Frontal cortex (tissue), 4 donors: ENCODE measurements around the gene CTNNA3. TPM values are rescaled to one million over a fixed set of nuclear protein-coding genes. Genes with fewer than 3 reads are reported as not detected.

Experiments used
- DNase-seq, 2 donors: peaks; one replicate each; pipeline ENCODE4 v3.0.0; 2012; ENCODE audit warnings: low spot score in 2 of 2
- FAIRE-seq: peaks from 2 replicates; lab custom pipeline; 2012; peaks lifted over from hg19 to GRCh38; lab: Jason Lieb, UNC
- total RNA-seq: library from RNA; depleted of rRNA; stranded (reverse); fragments of >200 nt; gene quantifications from one replicate; pipeline ENCODE4 v1.2.3, GENCODE V29; 2014
- donor health status: control.
- donor health status: control.
- donor health status: control.

The CTNNA3 gene
- total RNA-seq, 1 donor from 2014 or later, result 2.0 TPM

- DNase-seq (no peak), FAIRE-seq (no peak)
Observed at GRCh38 chr10:67527351-67527750, 168.6 kb downstream of the CTNNA3 start.

DNA sequence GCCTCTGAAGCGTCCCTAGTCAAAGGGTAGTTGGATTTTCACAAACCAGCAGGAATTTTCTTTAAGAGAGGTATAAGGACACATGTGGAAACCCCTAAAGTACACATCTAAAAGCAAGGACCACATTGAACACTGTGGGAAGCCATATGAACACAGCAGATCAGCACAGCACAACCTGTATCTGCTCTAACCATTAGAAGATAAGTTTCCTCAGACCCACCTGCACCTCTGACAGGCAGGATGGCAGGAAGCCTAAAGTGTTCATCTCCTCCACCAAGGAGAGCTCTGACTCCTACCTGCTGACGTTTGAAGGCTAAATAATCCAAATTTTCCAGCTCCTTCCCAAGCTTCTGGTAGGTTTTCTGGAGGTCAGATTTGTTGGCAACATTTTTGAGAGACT, 174.4 kb downstream of the CTNNA3 start:
- no peak for FAIRE-seq

DNA sequence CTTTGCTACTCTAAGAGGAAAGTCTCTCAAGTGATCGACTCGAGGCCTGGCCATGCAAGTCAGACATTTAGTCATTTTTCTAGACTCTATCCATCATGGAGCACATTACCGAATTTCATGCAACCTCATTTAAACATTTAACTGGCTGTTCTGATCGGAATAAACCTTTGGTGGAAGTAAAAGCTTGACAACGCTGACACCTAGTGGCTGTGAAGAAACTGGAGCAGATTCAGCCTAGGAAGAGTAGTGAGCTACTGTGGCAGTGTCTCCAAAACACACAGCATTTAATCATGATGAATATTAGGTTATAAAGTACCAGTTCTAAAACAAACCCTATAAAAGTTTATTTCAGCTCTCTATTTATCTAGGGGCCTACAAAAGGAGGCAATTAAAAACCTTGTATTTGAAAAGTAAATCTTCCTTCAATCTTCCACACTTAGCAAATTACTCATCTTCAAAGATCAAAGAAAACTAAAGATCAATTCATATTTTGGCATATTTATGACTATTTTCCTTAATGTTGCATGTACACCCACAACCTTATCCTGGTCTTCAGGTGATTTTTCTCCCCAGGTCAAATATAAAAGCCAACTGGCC, 175.0 kb downstream of the CTNNA3 start:
- peak; percentile 89 for FAIRE-seq
- peak; percentile 28 to 40 for DNase-seq

More for the DNA sequence above, 174.4 kb downstream of the CTNNA3 start:
- DNase-seq, result no peak

GRCh38 chr10:67519434-67519833, 176.6 kb downstream of the CTNNA3 start:
- FAIRE-seq, result no peak
- no peak for DNase-seq

GRCh38 chr10:67518756-67519155, 177.2 kb downstream of the CTNNA3 start:
- FAIRE-seq, result no peak
- no peak for DNase-seq

- FAIRE-seq (no peak), DNase-seq (no peak)
Observed at GRCh38 chr10:67518043-67518442, 178.0 kb downstream of the CTNNA3 start.

- DNase-seq (no peak), FAIRE-seq (no peak)
Observed at GRCh38 chr10:67506757-67507091, 189.3 kb downstream of the CTNNA3 start.

DNA sequence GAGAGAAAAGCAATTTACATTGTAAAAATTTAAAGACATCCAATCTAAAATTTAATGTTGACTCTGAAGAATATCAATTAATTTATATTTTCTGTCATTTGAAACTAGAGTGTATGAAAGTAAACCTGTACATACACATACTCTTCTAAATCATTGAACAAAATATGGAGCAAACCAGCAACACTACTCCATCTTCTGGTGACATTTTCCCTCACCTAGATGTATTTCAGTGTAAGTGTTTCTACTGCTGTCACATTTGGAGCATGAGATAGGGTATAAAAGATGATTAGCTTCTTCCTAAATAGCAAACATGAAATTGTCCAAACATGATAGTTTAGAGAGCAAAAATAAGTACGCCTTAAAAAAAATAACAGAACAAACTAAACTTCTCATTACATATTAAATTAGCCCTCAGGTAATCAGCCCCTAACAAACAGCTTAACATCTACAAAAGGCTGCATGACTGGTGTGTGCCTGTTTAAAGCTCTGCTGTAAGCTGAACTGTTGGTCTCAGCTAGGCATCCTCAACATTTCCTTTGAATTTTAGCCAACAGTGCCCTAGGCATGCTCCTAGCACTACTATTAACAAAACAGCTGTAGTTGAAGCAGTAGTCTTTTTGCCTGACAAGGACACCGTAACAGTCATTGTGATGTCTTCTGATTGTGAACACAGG, 189.8 kb downstream of the CTNNA3 start:
- FAIRE-seq (no peak), DNase-seq (no peak)

- DNase-seq (no peak), FAIRE-seq (no peak)
Observed at GRCh38 chr10:67492317-67493019, 203.5 kb downstream of the CTNNA3 start.

GRCh38 chr10:67487906-67488619, 207.9 kb downstream of the CTNNA3 start:
- FAIRE-seq (no peak), DNase-seq (no peak)

- FAIRE-seq (no peak), DNase-seq (no peak)
Observed at GRCh38 chr10:67487199-67487598, 208.8 kb downstream of the CTNNA3 start.

DNA sequence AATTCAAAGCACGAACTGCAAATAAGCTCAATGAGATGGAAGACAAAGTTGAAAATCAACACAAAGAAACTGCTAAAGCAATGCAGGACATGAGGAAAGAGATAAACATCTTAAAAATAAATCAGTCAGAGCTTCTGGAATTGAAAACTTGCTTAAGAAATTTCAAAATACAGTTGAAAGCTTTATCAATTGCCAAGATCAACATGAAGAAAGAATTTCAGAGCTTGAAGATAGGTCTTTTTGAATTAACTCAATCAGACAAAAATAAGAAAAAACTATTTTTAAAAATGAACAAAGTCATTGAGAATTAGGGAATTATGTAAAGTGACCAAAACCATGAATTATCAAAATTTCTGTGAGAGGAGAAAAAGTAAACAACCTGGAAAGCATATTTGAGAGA, 218.1 kb downstream of the CTNNA3 start:
- FAIRE-seq, result no peak

GRCh38 chr10:67476201-67476600, 219.8 kb downstream of the CTNNA3 start:
- DNase-seq, result no peak

More for the DNA sequence above, 218.1 kb downstream of the CTNNA3 start:
- no peak for DNase-seq

DNA sequence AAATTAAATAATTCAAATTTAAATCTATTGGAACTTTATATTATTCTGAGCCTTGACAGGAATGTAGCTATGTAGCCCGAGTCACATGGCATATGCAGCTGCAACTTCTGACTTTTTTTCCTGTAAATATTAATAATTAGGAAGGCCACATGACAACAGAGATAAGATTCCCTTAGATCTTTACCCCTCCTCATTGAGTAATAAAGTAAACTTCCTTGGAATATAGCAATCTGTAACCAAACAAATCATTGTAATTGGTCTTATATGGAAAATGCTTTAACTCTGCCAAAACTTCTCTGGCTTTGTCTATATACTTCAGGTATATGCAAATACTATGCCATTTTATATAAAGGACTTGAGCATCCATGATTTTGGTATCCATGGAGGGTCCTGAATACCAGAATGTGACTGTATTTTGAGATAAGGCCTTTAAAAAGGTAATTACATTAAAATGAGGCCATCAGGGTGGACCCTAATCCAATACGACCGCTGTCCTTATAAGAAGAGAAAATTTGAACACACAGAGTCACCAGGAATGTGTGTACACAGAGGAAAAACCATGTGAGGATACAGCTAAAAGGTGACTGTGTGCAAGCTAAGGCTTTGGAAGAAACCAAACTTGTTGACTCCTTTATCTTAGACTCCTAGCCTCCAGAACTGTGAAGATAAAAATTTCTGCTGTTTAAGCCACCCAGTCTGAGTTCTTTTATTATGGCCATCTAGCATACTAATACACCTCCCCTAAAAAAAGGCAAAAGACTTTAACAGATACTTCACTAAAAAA, 222.0 kb downstream of the CTNNA3 start:
- no peak for DNase-seq
- no peak for FAIRE-seq

More at GRCh38 chr10:67476201-67476600, 219.8 kb downstream of the CTNNA3 start:
- FAIRE-seq, result no peak

DNA sequence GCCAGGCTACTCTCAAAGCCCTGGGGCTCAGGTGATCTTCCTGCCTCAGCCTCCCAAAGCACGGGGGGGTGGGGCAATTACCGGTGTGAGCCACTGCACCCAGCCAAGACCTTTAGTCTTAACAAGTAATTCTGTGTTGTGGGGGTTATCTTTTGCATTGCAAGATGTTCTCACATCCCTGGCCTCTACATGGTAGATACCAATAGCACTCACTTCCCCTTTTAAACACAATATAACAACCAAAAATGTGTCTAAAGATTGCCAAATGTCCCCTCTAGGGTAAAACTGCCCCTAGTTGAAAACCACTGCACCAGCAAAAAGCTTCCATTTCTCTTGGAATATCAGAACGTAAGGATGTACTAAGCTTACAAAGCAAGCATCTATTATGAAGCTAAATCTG, 225.0 kb downstream of the CTNNA3 start:
- FAIRE-seq (no peak), DNase-seq (no peak)

DNA sequence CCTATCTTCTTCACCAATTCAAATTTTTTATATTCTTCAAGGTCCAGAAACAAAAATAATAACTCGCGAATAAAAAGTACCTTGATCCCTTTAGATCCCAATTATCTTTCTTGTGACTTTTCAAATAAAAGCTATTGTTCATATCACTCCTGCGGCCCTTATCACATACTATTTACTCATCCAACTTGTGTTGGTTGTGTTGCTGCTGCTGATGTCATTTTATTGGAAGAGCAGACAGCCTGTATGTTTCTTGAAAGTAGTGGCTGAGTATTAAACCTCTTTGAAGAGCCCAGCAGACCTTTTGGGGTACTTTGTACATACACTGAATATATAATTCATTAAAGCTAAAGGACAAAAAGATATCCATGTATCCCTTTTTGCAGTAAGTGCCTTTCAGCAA, 231.7 kb downstream of the CTNNA3 start:
- FAIRE-seq, result no peak
- no peak for DNase-seq

DNA sequence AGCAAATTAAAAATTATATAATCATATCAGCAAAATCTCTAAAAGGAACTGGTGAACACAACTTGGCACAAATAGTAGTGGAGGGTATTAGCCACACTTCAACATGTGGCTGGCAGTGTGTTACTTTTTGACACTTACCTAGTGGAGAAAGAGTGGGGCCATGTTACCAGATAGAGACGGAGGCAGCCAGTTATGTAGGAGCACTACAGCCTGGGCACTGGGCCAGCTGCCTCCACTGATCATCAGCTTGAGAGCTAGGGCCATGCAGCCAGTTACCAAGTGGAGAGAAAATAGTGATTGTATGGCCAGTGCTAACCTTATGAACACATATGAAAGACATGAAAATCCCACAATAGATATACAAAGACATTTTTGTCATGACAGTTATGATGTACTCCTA, 243.1 kb downstream of the CTNNA3 start:
- DNase-seq (no peak), FAIRE-seq (no peak)

GRCh38 chr10:67438605-67439304, 257.2 kb downstream of the CTNNA3 start:
- DNase-seq, result no peak
- no peak for FAIRE-seq

- FAIRE-seq (no peak), DNase-seq (no peak)
Observed at GRCh38 chr10:67433276-67433675, 262.7 kb downstream of the CTNNA3 start.
